GM19043 (cell line): ENCODE results near the gene ADARB2.
"Not testable (repeated sequence)": the region's sequence is repeated elsewhere in the genome, so short reads cannot be mapped to it uniquely, and the experiment has no call there.

Experiments
- ATAC-seq: cut with Tn5 transposase; IDR thresholded peaks from one replicate; pipeline ENCODE4 v1.9.1; 2021; ENCODE audit warnings: low read depth; ENCODE audit not compliant: unreplicated experiment

ADARB2 gene

GRCh38 chr10:1404323-1405260 lies 332.7 kb downstream of the ADARB2 start:
- ATAC-seq = no peak

GRCh38 chr10:1403508-1404322 lies 333.6 kb downstream of the ADARB2 start:
- ATAC-seq = no peak

GRCh38 chr10:1402816-1403507 lies 334.4 kb downstream of the ADARB2 start:
- no peak for ATAC-seq

- ATAC-seq = no peak
These were observed 335.1 kb downstream of the ADARB2 start for GRCh38 chr10:1402016-1402770.

GRCh38 chr10:1401071-1401965 lies 336.0 kb downstream of the ADARB2 start:
- ATAC-seq = no peak

GRCh38 chr10:1400101-1401070 lies 336.9 kb downstream of the ADARB2 start:
- no peak for ATAC-seq

GRCh38 chr10:1399431-1400100 lies 337.8 kb downstream of the ADARB2 start:
- ATAC-seq = no peak

- ATAC-seq = no peak
These were observed 338.5 kb downstream of the ADARB2 start for GRCh38 chr10:1398626-1399410.

GRCh38 chr10:1398116-1398515 lies 339.2 kb downstream of the ADARB2 start:
- not testable (repeated sequence) for ATAC-seq

- no peak for ATAC-seq
These were observed 341.1 kb downstream of the ADARB2 start for GRCh38 chr10:1396297-1396635.

GRCh38 chr10:1395481-1396296 lies 341.6 kb downstream of the ADARB2 start:
- ATAC-seq = no peak

GRCh38 chr10:1395025-1395480 lies 342.3 kb downstream of the ADARB2 start:
- no peak for ATAC-seq

GRCh38 chr10:1394155-1394912 lies 343.0 kb downstream of the ADARB2 start:
- no peak for ATAC-seq

- no peak for ATAC-seq
These were observed 343.8 kb downstream of the ADARB2 start for GRCh38 chr10:1393481-1393880.

GRCh38 chr10:1392127-1392526 lies 345.2 kb downstream of the ADARB2 start:
- ATAC-seq = no peak
